DMS 273 (cell line): ENCODE data around the gene CEP128.
A peak's percentile ranks its signal among the peaks of the same experiment; 100 is the strongest.

Experiments
- DNase-seq: peaks from one replicate; lab custom pipeline; 2025; ENCODE audit not compliant: unreplicated experiment; lab: John Stamatoyannopoulos, UW

The CEP128 gene

DNA sequence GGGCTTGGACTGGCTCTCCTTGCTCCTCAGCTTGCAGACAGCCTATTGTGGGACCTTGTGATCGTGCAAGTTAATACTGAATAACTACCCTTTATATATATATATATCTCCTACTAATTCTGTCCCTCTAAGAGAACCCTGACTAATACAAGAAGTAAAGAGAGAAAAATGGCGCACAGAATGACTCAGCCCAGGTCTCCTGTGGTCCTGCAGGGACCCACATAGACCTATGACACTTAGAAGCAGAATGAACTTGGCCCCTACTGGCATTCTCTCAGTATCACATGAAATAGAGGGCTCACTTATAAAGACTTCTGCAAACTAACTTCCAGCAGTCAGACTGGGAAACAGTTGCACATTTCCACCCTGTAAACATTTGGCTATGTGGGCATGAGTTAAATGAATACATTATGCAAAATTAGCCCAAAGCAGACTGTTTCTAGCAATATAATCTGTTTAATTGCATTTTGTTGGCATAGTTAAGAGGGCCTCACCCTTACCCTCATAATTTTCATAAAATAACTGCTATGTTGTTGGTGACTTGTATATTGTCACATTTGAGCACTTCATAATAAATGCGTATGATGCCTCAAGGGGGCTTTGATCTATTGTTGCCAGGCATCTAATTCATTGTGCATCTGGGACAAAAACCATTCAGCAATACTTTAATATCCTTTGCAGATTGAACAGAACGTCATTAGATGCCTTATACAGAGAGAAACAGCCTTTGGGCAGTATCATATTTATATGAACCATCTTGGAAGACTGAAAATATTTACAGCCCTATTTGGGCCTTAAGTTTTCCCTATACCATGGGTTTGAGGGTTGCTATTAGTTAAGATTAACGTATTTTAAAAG, 380.5 kb downstream of the CEP128 start:
- no peak for DNase-seq

DNA sequence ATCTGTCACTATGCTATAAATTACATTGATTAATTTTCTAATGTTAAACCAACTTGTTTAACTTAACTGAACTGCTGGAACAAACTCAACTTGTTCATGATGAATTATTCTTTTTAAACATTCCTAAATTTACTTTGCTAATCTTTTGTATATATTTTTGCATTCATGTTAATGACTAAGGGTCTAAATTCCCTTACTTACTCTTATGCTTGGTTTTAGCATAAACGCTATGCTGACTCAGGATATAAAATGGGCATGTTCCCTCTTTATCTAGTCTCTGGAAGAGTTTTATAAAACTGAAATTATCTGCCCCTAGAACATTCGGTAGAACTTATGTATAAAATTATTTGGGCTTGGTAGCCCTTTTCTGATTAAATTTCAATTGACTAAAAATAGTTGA, 387.4 kb downstream of the CEP128 start:
- no peak for DNase-seq

DNA sequence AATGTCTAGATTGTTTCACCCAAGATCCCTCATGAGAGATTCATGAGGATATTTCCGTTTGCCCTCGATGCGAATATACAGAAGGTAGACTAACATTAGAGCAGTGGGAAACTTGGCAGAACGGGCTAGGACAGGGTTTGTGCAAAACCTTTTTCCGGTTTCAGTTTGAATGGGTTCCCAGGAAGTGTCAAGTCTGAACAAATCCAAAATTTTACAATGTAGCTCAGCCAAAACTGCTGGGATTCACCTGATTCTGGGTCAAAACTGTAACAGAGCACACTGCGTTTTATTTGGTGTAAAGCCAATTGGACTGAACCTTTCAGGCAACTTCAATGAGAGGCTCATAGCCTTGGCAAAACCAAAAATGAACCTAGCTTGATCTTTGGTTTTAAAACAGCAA, 392.4 kb downstream of the CEP128 start:
- no peak for DNase-seq

DNA sequence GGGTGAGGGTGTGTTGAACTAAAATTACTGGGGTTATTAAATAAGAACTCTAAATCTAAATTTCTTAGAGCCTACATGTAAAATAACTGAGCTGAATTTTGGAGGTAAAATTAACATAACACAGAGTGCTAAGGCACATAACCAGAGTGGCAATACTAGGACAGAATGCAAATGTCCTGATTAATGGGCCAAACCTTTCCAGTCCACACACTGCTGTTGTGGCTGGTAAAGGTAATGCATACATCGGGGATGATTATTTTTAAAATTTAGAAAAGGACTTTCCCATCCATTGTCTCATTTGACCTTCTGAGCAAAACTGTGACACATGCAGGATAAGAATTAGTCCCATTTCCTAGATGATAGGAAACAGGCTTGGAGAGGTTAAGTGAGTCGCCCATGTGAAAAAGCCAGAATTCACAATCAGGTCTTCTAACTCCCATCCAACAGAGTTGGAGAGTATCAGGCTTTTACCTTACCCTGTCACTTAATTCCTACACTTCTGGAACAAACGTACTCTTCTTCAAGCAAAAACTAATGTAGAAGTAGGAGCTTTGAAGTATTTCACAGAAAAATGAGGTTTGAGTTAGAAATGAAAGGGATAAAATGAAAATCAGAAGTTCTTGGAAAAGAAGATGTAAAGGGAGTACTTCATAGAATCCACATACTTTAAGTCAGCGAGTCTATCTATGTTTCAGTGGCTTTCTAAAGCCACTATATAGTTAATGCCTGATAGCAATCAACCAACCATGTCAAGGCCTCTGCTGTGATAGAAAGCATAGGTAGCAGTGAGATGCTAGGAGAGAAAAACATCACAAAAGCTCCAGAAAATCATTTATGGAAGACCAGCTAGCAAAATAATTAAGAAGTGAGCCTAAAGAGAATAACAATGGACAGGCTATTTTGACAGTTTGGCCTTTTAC, 395.3 kb downstream of the CEP128 start:
- DNase-seq, result no peak

DNA sequence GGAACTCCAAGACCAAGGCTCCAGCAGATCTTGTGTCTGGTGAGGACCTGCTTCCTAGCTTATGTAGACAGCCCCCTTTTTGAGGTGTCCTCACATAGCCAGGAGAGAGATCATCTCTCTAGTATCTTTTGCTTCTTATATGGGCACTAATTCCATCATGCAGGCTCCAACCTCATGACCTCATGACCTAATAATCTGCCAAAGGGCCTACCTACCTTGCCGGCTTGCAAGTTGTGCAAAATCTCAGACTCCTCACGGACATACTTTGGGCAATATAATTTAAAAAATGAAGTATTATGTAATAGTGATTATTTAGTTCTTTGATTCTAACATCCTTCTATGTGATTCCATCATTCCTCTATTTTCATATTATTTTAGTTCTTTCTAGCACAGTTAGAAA, 397.2 kb downstream of the CEP128 start:
- DNase-seq, result no peak

DNA sequence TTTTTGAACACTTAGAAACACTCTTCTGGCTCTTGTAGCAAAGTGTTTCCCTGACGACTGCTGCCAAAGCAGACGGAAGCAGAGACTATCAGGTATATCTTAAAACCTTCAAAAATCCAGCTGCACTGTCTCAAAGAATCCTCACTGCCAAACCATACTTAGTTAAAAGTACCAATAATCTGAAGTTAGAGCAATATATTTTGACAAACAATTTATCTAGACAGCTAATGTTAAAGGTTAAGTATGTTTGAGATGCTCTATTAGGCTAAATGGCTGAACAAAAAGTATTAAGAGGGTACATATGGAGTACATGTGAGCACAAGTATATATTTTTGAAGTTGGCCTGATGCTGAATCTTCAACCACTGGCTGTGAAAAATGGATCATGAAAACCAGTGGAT, 398.3 kb downstream of the CEP128 start:
- DNase-seq, result no peak

DNA sequence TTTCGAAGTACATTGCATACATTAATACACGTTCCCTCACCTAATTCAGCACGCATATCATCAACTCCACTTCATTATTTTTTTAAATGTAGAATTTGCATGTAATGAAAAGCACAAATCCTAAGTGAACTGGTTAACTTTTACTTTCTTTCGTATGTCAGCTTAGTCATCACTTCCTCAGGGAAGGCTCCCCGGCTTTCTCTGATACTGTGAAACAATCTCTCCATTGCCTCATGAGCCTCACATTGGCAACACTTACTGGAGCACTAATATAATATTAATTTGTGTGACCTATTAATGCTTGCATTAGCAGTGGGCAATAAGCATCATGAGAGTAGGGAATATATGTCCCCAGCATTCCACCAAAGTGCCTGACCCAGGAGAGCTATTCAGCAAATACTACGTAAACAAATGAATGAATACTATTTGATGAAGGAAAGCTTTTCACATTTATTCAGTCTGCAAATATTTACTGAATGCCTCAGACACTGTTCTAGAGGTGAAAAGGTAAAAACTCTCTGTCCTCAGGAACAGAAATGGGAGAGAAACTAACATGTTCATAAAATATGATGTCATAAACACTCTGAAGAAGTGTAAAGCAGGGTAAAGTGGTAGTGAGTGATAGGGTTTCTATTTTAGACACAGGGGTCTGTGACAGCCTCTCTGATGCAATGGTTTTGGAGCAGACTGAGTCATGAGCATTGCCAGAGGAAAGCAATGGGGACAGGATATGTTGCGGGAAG, 402.7 kb downstream of the CEP128 start:
- no peak for DNase-seq

DNA sequence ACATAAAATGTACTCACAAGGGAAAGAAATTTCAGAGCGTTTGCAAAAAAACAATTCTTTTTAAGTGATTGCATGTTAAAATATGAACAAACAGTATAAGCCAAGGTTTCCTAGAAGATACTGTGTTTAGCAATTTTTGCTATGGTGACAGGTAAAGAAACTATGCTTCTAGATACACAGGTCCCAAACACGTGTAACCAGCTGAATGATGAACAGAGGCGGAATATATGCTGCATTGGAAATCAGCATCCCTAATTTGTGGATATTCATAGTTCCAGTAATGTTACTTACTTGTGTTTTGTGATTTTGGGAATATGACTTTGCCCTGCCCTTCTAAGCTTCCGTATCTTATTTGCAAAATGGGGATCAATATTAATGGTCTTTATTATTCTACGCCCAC, 403.9 kb downstream of the CEP128 start:
- no peak for DNase-seq

DNA sequence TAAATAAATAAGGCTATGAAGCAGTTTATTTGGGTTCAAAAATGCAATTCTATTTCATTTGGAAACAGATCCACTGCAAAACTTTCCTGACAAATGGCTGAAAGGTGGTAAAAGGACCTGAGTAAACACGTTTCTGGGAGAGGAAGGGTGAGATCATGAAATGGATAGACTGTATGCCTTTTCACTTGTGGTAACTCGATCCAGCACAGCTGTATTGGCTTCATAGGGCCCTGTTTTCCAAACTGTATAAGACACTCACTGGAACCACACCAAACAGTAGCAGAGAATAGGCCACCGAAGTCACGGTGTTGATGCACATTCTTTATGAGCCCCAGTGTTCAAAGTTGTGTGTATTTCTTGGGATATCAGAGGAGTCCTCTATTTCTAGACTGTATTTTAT, 405.1 kb downstream of the CEP128 start:
- peak; percentile 26 for DNase-seq

DNA sequence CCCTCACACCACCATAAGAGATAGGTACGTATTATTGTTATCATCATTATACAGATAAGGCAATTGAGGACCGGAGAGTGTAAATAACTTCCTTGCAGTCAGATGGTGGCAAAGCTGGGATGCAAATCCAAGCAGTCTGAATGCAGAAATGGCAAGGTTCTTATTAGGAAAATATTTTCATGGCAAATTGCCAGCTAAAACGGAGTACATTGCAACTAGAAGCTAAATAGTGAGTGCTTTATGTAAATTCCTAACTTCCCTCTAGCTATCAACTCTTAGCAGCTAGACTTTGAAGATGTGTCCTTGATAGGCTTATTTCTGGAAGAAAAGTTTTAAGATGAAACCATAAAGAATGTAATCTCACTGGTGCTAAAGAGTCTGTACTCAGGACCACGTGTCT, 406.4 kb downstream of the CEP128 start:
- peak; percentile 16 for DNase-seq

DNA sequence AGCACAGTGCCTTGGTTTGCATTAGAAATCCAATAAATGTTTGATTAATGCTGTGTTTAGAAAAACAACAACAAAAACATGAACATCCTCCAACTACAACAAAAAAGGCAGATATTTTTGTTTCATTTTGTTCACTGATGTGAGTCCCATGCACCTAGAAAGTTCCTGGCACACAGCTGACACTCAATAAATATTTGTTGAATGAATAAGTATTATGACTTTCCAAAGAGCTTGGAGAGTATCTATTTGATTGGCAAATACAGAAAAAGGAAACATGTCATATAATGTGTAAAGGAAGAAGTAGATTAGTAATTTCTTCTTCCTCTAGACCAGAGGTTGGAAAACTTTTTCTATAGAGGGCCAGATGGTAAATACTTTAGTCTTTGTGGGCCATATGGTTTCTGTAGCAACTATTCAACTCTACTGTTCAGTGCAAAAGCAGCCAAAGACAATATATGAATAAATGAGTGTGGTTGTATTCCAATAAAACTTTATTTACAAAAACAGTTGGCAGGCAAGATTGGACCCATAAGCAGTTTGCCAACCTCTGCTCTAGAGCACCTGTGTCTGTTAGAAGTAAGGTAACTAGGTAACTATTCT, 417.9 kb downstream of the CEP128 start:
- peak; percentile 55 for DNase-seq

DNA sequence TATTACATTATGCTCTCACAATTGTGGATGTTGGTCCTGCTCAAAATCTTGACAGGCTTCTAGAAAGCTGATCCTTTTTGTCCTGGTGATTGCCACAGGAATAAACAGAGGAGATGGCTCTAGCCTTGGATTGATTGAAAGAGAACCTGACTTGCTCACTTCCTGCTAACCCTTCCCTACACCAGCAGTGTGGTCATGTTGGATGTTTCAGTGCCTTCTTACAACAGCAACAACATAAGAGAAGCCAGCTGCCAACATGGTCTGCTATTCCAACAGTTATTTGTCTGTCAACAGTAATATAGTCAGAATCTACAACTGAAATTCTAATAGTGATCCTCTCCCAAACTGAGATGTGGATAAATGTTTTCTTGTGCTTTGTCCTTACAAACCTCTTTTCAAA, 418.6 kb downstream of the CEP128 start:
- peak; percentile 37 for DNase-seq

DNA sequence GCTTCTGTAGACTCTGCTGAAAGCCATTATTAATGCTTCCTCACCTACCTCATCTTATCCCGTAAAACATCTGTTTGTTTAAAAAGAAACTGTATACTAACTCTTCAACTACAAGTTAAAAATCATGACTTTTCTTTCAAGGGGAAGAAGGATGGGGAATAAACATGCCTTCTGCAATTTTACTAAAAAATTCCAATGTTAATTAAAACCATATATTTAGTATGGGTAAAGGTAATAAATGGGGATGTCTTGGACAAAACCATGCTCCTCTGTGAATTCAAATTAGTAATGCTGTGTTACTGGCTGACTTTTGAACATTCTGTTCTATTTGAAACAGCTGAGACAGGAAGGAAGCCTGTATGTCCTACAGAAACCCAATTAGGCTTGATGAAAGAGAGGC, 419.1 kb downstream of the CEP128 start:
- no peak for DNase-seq

DNA sequence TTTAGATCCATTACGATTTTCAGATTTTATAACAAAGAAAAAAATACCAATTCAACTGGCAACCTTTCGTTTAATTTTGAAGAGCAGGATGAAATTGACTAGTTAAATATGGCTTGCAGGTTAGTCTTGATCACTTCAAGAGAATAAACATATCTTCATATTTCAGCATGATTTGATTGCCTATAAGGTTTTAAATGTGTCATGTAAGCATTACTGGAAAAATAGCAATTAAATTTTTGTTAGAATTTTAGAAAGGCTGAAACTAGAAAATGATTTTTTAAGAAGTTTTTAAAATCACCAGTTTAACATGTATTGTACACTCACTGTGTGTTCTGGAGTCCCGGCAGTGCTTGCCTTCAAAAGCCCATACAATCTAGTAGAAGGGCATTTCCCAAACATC, 420.1 kb downstream of the CEP128 start:
- DNase-seq, result no peak

DNA sequence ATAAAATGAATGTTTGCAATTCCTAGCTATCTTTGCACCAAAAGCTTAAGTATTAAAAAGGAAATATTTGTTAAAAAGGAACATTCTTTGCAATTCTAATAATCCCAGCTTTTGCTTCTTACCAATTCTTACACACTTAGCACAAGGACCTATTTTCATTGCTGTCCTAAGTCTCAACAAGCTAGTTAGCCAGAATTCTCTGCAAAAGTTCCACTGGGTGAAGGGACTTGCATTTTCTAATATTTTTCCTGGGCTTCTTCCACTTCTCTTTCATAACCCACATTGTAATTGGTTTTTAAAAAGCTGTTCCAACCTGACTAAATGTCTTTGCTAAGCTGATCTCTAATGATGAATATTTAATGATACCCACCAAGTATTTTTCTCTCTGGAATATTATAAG, 422.5 kb downstream of the CEP128 start:
- no peak for DNase-seq

DNA sequence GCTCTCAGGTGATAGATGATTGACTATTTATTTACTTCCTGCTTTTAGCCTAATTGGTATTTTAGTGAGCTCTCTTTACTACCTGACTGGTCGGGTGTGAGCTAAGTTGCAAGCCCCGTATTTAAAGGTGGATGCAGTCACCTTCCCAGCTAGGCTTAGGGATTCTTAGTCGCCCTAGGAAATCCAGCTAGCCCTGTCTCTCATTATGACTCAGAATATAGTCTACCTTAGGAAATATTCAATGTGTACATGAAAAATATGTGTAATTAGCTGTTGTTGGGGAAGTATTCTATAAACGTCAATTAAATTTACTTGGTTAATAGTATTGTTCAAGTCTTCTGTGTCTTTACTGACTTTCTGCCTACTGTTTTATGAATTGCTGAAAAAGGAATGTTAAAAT, 423.4 kb downstream of the CEP128 start:
- no peak for DNase-seq

DNA sequence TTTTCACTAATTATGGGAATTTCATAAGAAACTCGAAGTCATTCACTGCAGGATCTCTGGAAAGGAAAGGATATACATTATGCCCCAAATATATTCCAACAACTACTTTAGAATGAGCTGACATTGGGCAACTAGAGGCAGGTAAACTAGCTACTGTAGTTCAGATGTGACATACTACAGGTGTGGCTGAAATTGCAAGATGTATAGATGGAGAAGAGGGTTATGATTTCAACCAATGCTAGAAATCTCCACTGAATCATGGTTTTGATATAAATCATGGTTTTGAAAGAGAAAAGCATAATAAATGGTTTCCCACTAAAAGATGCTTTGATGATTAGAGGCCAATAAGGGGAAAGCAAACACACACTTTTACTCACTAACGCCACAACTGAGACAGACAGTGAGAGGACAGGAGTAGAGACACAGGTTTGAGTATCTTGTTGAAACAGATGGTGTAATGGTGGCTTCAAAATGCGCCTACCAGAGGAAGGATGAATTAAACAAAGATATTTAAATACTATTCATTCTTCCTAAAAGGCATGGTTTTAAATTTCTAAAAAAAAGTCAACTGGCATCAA, 434.2 kb downstream of the CEP128 start:
- no peak for DNase-seq

DNA sequence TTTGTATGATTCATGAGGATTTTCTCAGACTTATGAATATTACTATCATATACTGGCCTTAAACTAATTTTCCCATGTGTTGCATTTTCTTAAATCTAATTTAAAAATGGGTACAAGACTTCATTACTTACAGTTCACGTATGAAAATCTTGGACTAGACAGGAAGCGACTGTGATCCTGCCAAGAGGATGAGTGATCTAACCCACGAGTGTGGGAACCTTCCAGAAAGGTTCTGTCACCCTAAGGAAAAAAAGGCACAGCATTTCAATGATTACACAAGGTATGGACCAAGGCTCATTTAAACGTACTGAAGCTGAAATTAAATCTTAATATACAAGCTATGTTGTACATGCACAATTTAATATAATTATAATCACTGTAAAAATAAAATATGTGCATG, 436.8 kb downstream of the CEP128 start:
- no peak for DNase-seq

DNA sequence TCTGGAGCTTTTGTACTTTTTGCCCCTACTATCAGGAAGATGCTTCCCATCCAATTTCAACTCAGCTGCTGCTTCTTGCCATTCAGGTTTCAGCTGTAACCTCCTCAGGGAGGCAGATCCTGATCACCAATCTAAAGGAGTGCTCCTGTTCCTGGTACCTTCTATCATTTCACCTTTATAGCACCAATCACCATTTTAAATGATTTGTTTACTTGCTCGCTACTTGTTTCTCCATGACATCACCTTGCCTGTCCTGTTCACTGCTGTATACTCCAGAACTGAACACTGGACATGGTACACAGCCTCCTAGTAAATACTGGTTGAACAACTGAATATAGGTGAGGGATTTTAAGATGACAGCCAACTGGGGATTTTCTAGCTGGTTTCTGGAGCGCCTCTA, 443.0 kb downstream of the CEP128 start:
- DNase-seq, result no peak

DNA sequence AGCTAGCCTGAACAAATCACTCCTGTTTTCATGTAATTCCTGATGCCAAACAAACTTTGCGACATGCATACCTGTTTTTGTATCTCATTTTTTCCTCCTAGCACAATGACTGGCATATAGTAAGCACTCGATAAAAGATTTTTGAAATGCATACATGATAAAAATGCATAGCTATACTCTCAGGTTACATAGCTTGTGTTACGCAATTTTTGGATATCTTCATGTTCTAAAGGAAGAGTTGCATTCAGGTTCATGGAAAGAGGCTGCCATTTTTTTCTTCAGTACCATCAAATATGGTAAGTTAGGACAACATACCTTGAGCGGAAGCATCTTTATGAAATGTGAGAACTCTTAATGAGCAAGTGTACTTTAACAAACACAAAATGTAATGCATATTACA, 445.4 kb downstream of the CEP128 start:
- no peak for DNase-seq

DNA sequence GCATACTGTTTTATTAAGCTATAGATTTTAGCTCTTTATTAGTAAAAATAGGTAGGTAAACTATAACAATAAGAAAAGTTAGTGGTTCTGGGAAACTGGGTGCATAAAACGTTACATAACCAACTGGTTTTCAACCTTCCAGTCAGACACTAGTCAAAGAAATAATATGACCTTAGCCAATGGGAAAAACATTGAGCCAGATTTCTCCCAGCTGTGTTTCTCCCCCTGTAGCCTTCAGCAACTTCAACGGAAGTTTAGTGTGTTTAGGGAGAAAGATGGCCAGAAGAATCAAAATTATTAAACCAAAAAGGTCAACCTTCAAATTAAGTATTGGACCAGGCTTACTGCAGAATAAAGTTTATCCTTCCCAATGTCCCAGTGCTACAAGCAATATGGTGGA, 446.8 kb downstream of the CEP128 start:
- DNase-seq, result no peak
